K562 (cell line): ENCODE results near the gene IDI1.

Source experiments
- BRF2 ChIP-seq: IDR thresholded peaks from 3 replicates; pipeline ENCODE4 v1.6.1; 2011; ENCODE audit warnings: borderline replicate concordance, mild to moderate bottlenecking; ENCODE audit not compliant: insufficient read length, insufficient read depth
- CCAR2 ChIP-seq: fragments of 200-400 bp; formaldehyde crosslinking; IDR thresholded peaks from 2 replicates; pipeline ENCODE4 v1.6.1; 2017; ENCODE audit warnings: mild to moderate bottlenecking, low read depth, low read length
- EZH2 ChIP-seq: IDR thresholded peaks from 2 replicates; pipeline ENCODE4 v1.6.1; 2012; ENCODE audit warnings: low read depth, mild to moderate bottlenecking, inconsistent platforms, low read length, borderline replicate concordance
- MYNN ChIP-seq, 2 experiments: sonication (generic); formaldehyde crosslinking in 1 of 2; IDR thresholded peaks; 2 replicates each; pipeline versions ENCODE4 v1.5.0 to v1.6.1; 2016 to 2020; ENCODE audit warnings: antibody characterized with exemption in 1 of 2, missing genetic modification reagents in 1 of 2
- ZBED1 ChIP-seq: IDR thresholded peaks from 2 replicates; pipeline ENCODE4 v1.6.1; 2014

GRCh38 chr10:1009071-1009494, 39.8 kb downstream of the IDI1 start:
- TF ChIP-seq BRF2 (no peak), MYNN (IDR thresholded peaks at IDR 0.05) (0 out of 2 replicates have a peak, but pooled peaks have one; percentile 33), MYNN (CRISPR knock-in tag; IDR thresholded peaks at IDR 0.05) (no peak), ZBED1 (no peak), CCAR2 (no peak), EZH2 (no peak)
